Subcutaneous abdominal adipose tissue (tissue), 5 donors: ENCODE measurements around the gene CDK6.

Experiments used
- H3K27ac ChIP-seq: one replicate; pipeline ENCODE4 v1.7.0; 2013; ENCODE audit warnings: low read depth, mild to moderate bottlenecking, inconsistent platforms, low read length, moderate library complexity
- H3K27me3 ChIP-seq, 5 donors: one replicate each; pipeline ENCODE4 v1.7.0; 2013; ENCODE audit warnings: low read length in 5 of 5, inconsistent platforms in 1 of 5; ENCODE audit not compliant: control insufficient read depth in 5 of 5, insufficient read depth in 4 of 5
- H3K36me3 ChIP-seq, 5 donors: one replicate each; pipeline ENCODE4 v1.7.0; 2013; ENCODE audit warnings: low read length in 5 of 5; ENCODE audit not compliant: control insufficient read depth in 5 of 5, insufficient read depth in 5 of 5
- H3K4me1 ChIP-seq, 5 donors: one replicate each; pipeline ENCODE4 v1.7.0; 2013; ENCODE audit warnings: low read length in 5 of 5, mild to moderate bottlenecking in 3 of 5, moderate library complexity in 1 of 5; ENCODE audit not compliant: control insufficient read depth in 5 of 5, insufficient read depth in 5 of 5
- H3K4me3 ChIP-seq, 5 donors: one replicate each; pipeline ENCODE4 v1.7.0; 2013; ENCODE audit warnings: low read length in 5 of 5, low read depth in 1 of 5
- H3K9ac ChIP-seq, 5 donors: one replicate each; pipeline ENCODE4 v1.7.0; 2013; ENCODE audit warnings: low read length in 5 of 5, mild to moderate bottlenecking in 4 of 5, moderate library complexity in 3 of 5
- H3K9me3 ChIP-seq, 5 donors: one replicate each; pipeline ENCODE4 v1.7.0; 2013; ENCODE audit warnings: low read length in 5 of 5; ENCODE audit not compliant: control insufficient read depth in 5 of 5
- donor health status: healthy.
- donor health status: healthy.
- donor health status: healthy.
- donor health status: healthy.
- donor health status: healthy.

The CDK6 gene

DNA sequence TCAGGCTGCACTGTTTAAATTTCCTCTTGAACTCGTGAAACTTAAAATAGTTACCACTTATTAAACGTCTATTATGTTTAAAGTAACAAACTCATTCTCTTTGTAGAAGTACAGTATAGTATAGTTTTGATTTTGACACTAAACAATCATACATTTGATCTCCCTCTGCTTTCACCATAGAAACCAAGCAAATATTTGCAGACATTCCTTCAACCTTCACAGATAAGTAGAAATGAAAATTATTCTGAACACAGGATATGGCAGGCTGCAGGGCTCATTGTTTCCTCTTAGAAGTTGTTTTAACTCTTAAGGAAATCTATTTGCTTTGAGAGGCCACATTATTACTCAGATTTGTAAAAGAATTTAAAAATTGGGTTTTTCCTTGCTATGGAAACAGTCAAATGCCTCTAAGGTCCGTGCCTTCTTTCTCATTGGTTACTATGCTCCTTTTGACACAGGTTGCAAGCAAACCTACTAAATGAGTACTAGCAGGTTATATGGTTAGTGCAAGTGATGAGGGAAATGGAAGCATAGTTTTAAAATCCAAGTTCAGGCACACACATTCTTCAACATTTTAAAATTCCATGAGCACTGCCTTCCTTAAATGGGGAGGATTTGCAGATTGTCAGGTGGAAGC, 153.4 kb downstream of the CDK6 start:
- no peak overlapping the region for H3K27ac ChIP-seq
- H3K4me3 ChIP-seq: no peak overlapping the region
- peaks cover 0 to 27% (median 20%) of the 10 kb centered on the region in 5 donors for H3K4me1 ChIP-seq
- no peaks in the 10 kb centered on the region for H3K9me3 ChIP-seq
- no peaks in the 10 kb centered on the region for H3K36me3 ChIP-seq
- peak overlapping the region in 1 of 5 donors; percentile 6 for H3K9ac ChIP-seq
- no peaks in the 10 kb centered on the region for H3K27me3 ChIP-seq

DNA sequence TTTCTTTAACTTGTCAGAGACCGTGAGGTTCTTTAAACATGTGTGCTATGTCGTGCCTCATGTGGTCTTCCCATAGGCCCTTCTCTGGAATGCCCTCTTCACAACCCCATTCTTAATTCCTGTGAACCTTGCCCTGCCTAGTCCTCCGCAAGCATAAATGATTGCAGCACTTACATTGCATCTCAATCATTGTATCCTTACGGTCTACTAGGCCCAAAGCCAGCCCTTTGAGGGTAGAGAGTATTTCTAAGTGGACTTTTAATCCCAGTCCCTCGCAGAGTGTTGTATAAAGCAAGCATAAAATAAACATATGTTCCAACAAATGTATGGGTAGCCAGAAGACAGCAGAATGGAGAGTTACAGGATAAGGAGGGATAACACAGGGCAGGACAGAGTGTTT, 154.0 kb downstream of the CDK6 start:
- no peaks in the 10 kb centered on the region for H3K27me3 ChIP-seq
- H3K9me3 ChIP-seq: no peaks in the 10 kb centered on the region
- peaks cover 0 to 27% (median 20%) of the 10 kb centered on the region in 5 donors for H3K4me1 ChIP-seq
- peak overlapping the region; percentile 14 for H3K27ac ChIP-seq
- no peaks in the 10 kb centered on the region for H3K36me3 ChIP-seq
- peak overlapping the region in 1 of 5 donors; percentile 17 for H3K4me3 ChIP-seq
- H3K9ac ChIP-seq: peak overlapping the region in 1 of 5 donors; percentile 38

DNA sequence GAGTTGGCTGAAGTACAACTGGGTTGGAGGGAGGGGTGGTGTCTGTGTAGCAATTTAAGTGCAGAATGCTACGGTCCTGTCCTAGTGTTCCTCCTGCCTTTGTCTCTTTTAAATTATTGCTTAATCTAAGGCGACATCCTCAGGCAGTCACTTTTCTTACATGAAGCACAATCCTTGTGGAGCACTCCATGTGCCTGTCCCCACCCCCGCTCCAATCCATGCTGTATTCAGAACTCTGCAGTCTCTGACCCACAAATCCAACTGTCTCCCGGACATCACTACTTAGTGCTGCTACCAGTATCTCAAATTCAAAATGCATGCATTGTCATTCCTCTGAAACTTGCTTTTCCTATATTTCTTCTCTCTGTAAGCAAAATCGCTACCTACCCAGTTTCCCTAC, 154.7 kb downstream of the CDK6 start:
- no peaks in the 10 kb centered on the region for H3K36me3 ChIP-seq
- H3K4me3 ChIP-seq: no peak overlapping the region
- no peak overlapping the region for H3K27ac ChIP-seq
- no peaks in the 10 kb centered on the region for H3K9me3 ChIP-seq
- no peak overlapping the region for H3K9ac ChIP-seq
- H3K4me1 ChIP-seq: peaks cover 0 to 27% (median 20%) of the 10 kb centered on the region in 5 donors
- H3K27me3 ChIP-seq: no peaks in the 10 kb centered on the region

DNA sequence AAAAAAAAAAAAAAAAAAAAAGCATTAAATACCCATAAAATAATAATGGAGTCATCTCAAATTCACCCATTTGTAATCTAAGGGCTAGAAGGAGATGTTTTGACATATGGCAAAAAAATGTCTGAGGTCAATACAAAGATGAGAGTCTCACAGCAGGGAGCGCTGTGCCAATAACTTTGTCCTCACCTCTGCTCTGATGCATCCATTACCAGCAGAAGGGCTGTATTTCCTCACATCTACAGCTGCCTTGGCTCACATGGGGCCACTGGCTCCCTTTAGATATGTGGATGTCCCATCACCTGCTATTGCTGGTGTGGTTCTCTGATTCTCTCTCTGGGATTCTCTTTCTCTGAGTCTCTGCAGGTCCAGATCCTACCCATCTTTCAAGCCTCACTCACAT, 155.9 kb downstream of the CDK6 start:
- Histone ChIP-seq H3K4me3 (no peak overlapping the region), H3K4me1 (peaks cover 0 to 27% (median 20%) of the 10 kb centered on the region in 5 donors), H3K27ac (no peak overlapping the region), H3K27me3 (no peaks in the 10 kb centered on the region), H3K9me3 (no peaks in the 10 kb centered on the region), H3K9ac (no peak overlapping the region), H3K36me3 (no peaks in the 10 kb centered on the region)

DNA sequence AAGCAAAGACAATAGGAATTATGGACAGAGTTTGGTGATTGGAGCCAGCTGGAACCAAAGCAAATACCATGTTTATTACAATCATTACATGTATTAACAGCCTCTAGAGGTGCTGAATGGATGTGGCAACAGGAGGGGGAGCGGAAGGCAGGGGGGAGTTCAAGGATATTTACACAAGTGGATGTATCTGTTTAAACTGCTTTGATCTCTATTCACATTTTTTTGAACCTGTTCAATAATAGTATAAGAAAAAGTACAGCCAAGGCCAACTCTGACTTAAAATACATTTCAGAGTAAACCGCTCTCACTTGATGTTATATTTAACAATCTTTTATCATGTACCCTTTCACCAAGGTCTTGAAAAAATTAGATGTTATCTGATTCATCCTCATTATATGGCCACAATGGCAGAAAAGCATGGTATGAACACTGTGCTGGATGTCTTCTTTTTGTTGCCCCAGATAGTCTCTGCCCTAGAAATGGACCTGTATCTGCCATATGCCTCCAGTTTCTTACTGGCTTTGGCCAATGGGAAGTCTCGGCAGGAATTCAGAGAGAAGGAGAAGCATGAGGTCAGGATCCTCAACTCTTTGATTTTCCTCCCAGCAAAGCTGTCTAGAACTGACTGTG, 158.0 kb downstream of the CDK6 start:
- no peak overlapping the region for H3K4me3 ChIP-seq
- H3K27ac ChIP-seq: no peak overlapping the region
- H3K9me3 ChIP-seq: no peaks in the 10 kb centered on the region
- H3K9ac ChIP-seq: no peak overlapping the region
- H3K27me3 ChIP-seq: no peaks in the 10 kb centered on the region
- peaks cover 0 to 22% (median 19%) of the 10 kb centered on the region in 5 donors for H3K4me1 ChIP-seq
- H3K36me3 ChIP-seq: no peaks in the 10 kb centered on the region

DNA sequence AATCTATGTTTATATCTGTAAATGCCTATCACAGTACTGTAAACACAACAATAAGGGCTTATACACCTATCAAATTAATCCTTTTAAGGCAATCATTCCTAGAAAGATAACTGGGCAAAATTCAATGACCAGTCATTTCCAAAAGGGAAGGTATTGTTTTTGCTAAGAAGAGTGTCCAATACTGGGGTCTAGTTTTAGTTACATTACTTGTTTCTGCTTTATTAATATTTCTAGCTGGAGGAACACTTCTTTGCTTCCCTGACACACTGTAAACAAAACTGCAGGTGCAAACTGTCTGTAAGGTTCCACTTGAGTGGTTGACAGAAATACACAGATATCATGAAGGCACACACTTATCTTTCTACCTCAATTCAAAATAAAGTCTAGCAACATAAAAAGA, 162.0 kb downstream of the CDK6 start:
- Histone ChIP-seq H3K36me3 (peaks cover 0 to 10% (median 5%) of the 10 kb centered on the region in 5 donors), H3K4me3 (no peak overlapping the region), H3K4me1 (peaks cover 0 to 7% (median 4%) of the 10 kb centered on the region in 5 donors), H3K27me3 (no peaks in the 10 kb centered on the region), H3K9ac (no peak overlapping the region), H3K9me3 (no peaks in the 10 kb centered on the region), H3K27ac (no peak overlapping the region)

DNA sequence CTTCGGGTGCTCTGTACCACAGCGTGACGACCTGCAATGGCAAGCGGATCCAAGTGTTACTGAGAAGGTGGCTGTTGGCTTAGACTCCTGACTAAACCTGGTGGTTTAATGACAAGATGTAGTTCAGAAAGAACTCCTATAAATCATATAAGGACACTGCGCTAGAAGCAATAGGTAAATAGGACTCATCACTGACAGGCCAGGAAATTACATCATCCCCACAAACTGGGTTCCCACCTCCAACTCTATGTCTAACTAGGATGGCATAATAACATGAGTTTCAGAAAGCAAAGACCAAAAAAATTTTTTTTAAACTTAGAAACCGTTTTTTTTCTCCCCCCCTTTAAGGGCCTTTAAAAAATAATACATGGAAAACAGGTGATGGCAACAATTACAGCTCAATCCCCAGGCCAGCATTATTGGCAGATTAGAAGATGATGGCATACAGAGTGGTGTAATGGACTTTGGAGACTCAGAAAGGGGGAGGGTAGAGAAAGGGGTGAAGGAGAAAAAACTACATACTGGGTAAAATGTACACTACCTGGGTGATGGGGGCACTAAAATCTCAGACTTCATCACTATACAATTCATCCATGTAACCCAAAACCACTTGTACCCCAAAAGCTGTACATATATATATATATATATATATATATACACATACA, 164.7 kb downstream of the CDK6 start:
- Histone ChIP-seq H3K36me3 (peaks cover 0 to 10% (median 5%) of the 10 kb centered on the region in 5 donors), H3K4me3 (no peak overlapping the region), H3K9me3 (no peaks in the 10 kb centered on the region), H3K9ac (no peak overlapping the region), H3K27ac (no peak overlapping the region), H3K27me3 (no peaks in the 10 kb centered on the region), H3K4me1 (peaks cover 0 to 10% (median 6%) of the 10 kb centered on the region in 5 donors)

DNA sequence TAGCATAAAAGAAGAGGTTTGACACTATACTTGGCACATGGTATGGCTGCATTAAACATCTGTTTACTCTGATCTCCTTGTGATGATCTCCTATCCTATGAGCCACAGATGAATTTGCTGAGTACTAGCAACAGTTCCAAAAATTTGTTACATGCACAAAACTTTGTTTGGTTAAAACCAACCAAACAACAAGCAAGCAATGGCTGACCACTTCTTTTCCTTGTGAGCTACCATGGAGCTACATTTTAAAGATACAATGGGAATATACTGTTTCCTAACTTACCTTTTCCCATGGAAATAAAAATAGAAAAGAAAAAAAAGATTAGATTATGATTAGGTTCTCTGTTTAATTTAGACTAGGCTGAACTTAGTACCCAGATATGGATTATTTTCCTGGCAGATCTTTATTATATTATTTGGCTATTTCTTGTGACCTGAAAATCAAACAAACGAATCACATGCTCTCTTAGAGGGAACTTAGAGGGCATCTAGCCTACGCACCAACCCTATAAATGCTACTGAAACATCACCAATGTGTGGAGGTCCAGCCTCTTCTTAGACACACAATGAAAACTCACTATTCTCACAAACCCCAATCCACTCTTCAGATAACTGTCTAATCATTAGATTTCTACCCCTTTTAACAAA, 166.0 kb downstream of the CDK6 start:
- Histone ChIP-seq H3K27me3 (no peaks in the 10 kb centered on the region), H3K9me3 (no peaks in the 10 kb centered on the region), H3K4me3 (no peak overlapping the region), H3K4me1 (peaks cover 0 to 10% (median 6%) of the 10 kb centered on the region in 5 donors), H3K36me3 (peaks cover 0 to 10% (median 5%) of the 10 kb centered on the region in 5 donors), H3K27ac (no peak overlapping the region), H3K9ac (no peak overlapping the region)

DNA sequence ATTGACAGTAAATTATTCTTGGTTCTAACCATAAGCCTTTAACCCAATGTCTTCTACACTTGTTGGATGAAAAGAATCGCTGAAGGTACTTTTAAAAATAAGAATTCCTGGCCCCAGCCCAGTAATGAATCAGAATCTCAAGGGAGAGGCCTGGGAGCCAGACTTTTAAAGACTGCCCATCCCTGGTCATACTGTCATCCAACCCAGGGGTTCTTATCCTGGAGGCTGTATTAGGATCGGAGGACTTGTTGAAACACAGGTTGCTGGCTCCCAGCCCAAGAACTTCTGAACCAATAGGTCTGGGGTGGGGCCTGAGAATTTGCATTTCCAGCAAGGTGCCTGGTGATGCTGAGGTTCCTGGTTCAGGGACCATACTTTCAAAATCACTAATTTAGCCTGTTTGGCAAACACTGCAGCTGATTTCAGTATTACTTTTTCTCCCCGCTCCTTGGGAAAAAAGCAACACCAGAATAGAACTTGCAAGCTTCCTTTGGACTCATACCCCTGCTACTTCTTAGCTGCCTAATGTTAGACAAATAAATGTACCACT, 166.7 kb downstream of the CDK6 start:
- Histone ChIP-seq H3K4me3 (no peak overlapping the region), H3K9me3 (no peaks in the 10 kb centered on the region), H3K9ac (no peak overlapping the region), H3K36me3 (peaks cover 0 to 10% (median 5%) of the 10 kb centered on the region in 5 donors), H3K27ac (no peak overlapping the region), H3K27me3 (no peaks in the 10 kb centered on the region), H3K4me1 (peaks cover 0 to 10% (median 6%) of the 10 kb centered on the region in 5 donors)
